ENCODE measurements around the gene MYRIP. TPM values are rescaled to one million over a fixed set of nuclear protein-coding genes. Genes with fewer than 3 reads are reported as not detected.

The MYRIP gene
- polyA plus RNA-seq, 1 experiment, result 0.06 TPM

- CTCF ChIA-PET, result interaction anchor here (1.2 kb wide), 1 partner anchor 11 kb away, joined by 4 read pairs; no protein-coding TSS in a partner anchor
- no peaks in the 10 kb centered on the region for H3K27me3 ChIP-seq (ENCODE audit: control insufficient read depth, insufficient read depth, low read length)
- POLR2A ChIA-PET, result no interaction called here
- TF ChIP-seq CTCF (IDR thresholded peaks at IDR 0.05; ENCODE audit: insufficient read depth, low read depth, low read length), result no peak
- no peak overlapping the region for H3K4me3 ChIP-seq (ENCODE audit: low read depth, low read length)
- DNase-seq (ENCODE audit: low read depth), result no peak
- no peaks in the 10 kb centered on the region for H3K36me3 ChIP-seq (ENCODE audit: control insufficient read depth, insufficient read depth, low read length)
Measured at GRCh38 chr3:40237159-40237558, 427.8 kb downstream of the MYRIP start.

- CTCF ChIA-PET, result interaction anchor here (0.8 to 1.3 kb wide), 3 partner anchors 8 to 30 kb away, joined by 3 to 4 read pairs (median 4); no protein-coding TSS in a partner anchor
Measured at GRCh38 chr3:40237889-40238571, 428.6 kb downstream of the MYRIP start.

GRCh38 chr3:40240921-40241320, 431.5 kb downstream of the MYRIP start:
- POLR2A ChIA-PET, result no interaction called here
- Histone ChIP-seq H3K27me3 (ENCODE audit: control insufficient read depth, insufficient read depth, low read length) (no peaks in the 10 kb centered on the region), H3K36me3 (ENCODE audit: control insufficient read depth, insufficient read depth, low read length) (no peaks in the 10 kb centered on the region), H3K4me3 (ENCODE audit: low read depth, low read length) (no peak overlapping the region)
- no peak for TF ChIP-seq CTCF (IDR thresholded peaks at IDR 0.05; ENCODE audit: insufficient read depth, low read depth, low read length)
- CTCF ChIA-PET, result no interaction called here
- no peak for DNase-seq (ENCODE audit: low read depth)

More at GRCh38 chr3:40237889-40238571, 428.6 kb downstream of the MYRIP start:
- POLR2A ChIA-PET, result no interaction called here
- Histone ChIP-seq H3K4me3 (ENCODE audit: low read depth, low read length) (no peak overlapping the region), H3K27me3 (ENCODE audit: control insufficient read depth, insufficient read depth, low read length) (no peaks in the 10 kb centered on the region), H3K36me3 (ENCODE audit: control insufficient read depth, insufficient read depth, low read length) (no peaks in the 10 kb centered on the region)
- DNase-seq (ENCODE audit: low read depth), result no peak
- peak; percentile 29; the same call in 1 of the 2 replicates for TF ChIP-seq CTCF (IDR thresholded peaks at IDR 0.05; ENCODE audit: insufficient read depth, low read depth, low read length)

- TF ChIP-seq CTCF (IDR thresholded peaks at IDR 0.05; ENCODE audit: insufficient read depth, low read depth, low read length), result no peak
- POLR2A ChIA-PET, result no interaction called here
- Histone ChIP-seq H3K27me3 (ENCODE audit: control insufficient read depth, insufficient read depth, low read length) (no peaks in the 10 kb centered on the region), H3K36me3 (ENCODE audit: control insufficient read depth, insufficient read depth, low read length) (no peaks in the 10 kb centered on the region), H3K4me3 (ENCODE audit: low read depth, low read length) (no peak overlapping the region)
- CTCF ChIA-PET, result no interaction called here
- no peak for DNase-seq (ENCODE audit: low read depth)
Measured at GRCh38 chr3:40242216-40242615, 432.8 kb downstream of the MYRIP start.

GRCh38 chr3:40242638-40243037, 433.2 kb downstream of the MYRIP start:
- no peak for TF ChIP-seq CTCF (IDR thresholded peaks at IDR 0.05; ENCODE audit: insufficient read depth, low read depth, low read length)
- H3K36me3 ChIP-seq (ENCODE audit: control insufficient read depth, insufficient read depth, low read length), result no peaks in the 10 kb centered on the region
- POLR2A ChIA-PET, result no interaction called here
- no peaks in the 10 kb centered on the region for H3K27me3 ChIP-seq (ENCODE audit: control insufficient read depth, insufficient read depth, low read length)
- DNase-seq (ENCODE audit: low read depth), result no peak
- no peak overlapping the region for H3K4me3 ChIP-seq (ENCODE audit: low read depth, low read length)
- CTCF ChIA-PET, result no interaction called here

Measured in BJ (cell line).